Astrocyte of the cerebellum (primary cell): ENCODE measurements around the gene ARRDC2.
A peak's percentile ranks its signal among the peaks of the same experiment; 100 is the strongest.

ENCODE experiments used
- DNase-seq: peaks from one replicate; pipeline ENCODE4 v3.0.0-alpha.2; 2011; ENCODE audit warnings: low read depth
- H3K4me3 ChIP-seq: 2 replicates; pipeline ENCODE4 v1.5.1; 2011; ENCODE audit warnings: mild to moderate bottlenecking, low read depth, low read length, moderate library complexity
- CTCF ChIP-seq: IDR thresholded peaks from 2 replicates; pipeline ENCODE4 v1.5.1; 2012; ENCODE audit warnings: low read length, low read depth, moderate library complexity, mild to moderate bottlenecking; ENCODE audit errors: missing control alignments
- in situ Hi-C: cut with HindIII; loops from 2 replicates; pipeline ENCODE4 v1.10.0; 2017; ENCODE audit warnings: low sequenced_read_pairs

The ARRDC2 gene

GRCh38 chr19:17988161-17988560, 19.8 kb upstream of the ARRDC2 start:
- no peak overlapping the region for H3K4me3 ChIP-seq
- in situ Hi-C loops, result no loop called here
- TF ChIP-seq CTCF, result no peak
- DNase-seq, result no peak

GRCh38 chr19:17989425-17990094, 18.4 kb upstream of the ARRDC2 start:
- no peak for DNase-seq
- H3K4me3 ChIP-seq, result no peak overlapping the region
- no peak for TF ChIP-seq CTCF
- in situ Hi-C loops, result loop anchor here (5.0 kb wide), 1 partner anchor 37 kb away; no protein-coding TSS in a partner anchor

GRCh38 chr19:17993076-17993813, 14.7 kb upstream of the ARRDC2 start:
- TF ChIP-seq CTCF, result no peak
- no peak for DNase-seq
- H3K4me3 ChIP-seq, result no peak overlapping the region
- in situ Hi-C loops, result loop anchor here (5.0 kb wide), 1 partner anchor 41 kb away; no protein-coding TSS in a partner anchor

GRCh38 chr19:17996826-17997316, 11.1 kb upstream of the ARRDC2 start:
- H3K4me3 ChIP-seq, result no peak overlapping the region
- no peak for DNase-seq
- in situ Hi-C loops, result no loop called here
- TF ChIP-seq CTCF, result peak; percentile 91

- H3K4me3 ChIP-seq, result no peak overlapping the region
- no peak for TF ChIP-seq CTCF
- DNase-seq, result no peak
- in situ Hi-C loops, result no loop called here
Observed at GRCh38 chr19:17997969-17998826, 9.8 kb upstream of the ARRDC2 start.

- no peak overlapping the region for H3K4me3 ChIP-seq
- TF ChIP-seq CTCF, result no peak
- in situ Hi-C loops, result no loop called here
- DNase-seq, result no peak
Observed at GRCh38 chr19:17998827-17999150, 9.2 kb upstream of the ARRDC2 start.
